NCI-H460 (cell line): ENCODE data around the gene NPPC. TPM values are rescaled to one million over a fixed set of nuclear protein-coding genes. Genes with fewer than 3 reads are reported as not detected.
"Not testable (repeated sequence)": the region's sequence is repeated elsewhere in the genome, so short reads cannot be mapped to it uniquely, and the experiment has no call there.

Experiments
- DNase-seq: peaks from one replicate; pipeline ENCODE4 v3.0.0-alpha.2; 2016; ENCODE audit warnings: low read depth; ENCODE audit errors: extremely low read depth
- small RNA-seq, 2 experiments: library from RNA; depleted of rRNA; stranded (forward); fragments of <200 nt; gene quantifications; one replicate each; pipeline ENCODE3, GENCODE V24; 2014
- total RNA-seq: library from RNA; depleted of rRNA; stranded (reverse); fragments of >200 nt; shearing (Covaris generic); gene quantifications from 2 replicates; pipeline ENCODE4 v1.2.3, GENCODE V29; 2014; rRNA removed

NPPC gene
- total RNA-seq, 1 experiment from 2014 or later = not detected

GRCh38 chr2:231890896-231891513, 35.2 kb downstream of the NPPC start:
- DNase-seq = no peak

- DNase-seq = no peak
Measured at GRCh38 chr2:231887756-231888155, 38.4 kb downstream of the NPPC start.

- DNase-seq = no peak
Measured at GRCh38 chr2:231886071-231886681, 40.0 kb downstream of the NPPC start.

GRCh38 chr2:231884438-231885140, 41.6 kb downstream of the NPPC start:
- DNase-seq = no peak

GRCh38 chr2:231883468-231883881, 42.7 kb downstream of the NPPC start:
- DNase-seq = no peak

GRCh38 chr2:231882646-231883045, 43.5 kb downstream of the NPPC start:
- DNase-seq = no peak

- DNase-seq = not testable (repeated sequence)
Measured at GRCh38 chr2:231880371-231880770, 45.8 kb downstream of the NPPC start.

- DNase-seq = no peak
Measured at GRCh38 chr2:231879216-231879615, 47.0 kb downstream of the NPPC start.

- no peak for DNase-seq
Measured at GRCh38 chr2:231877533-231878456, 48.4 kb downstream of the NPPC start.

- no peak for DNase-seq
Measured at GRCh38 chr2:231874944-231875343, 51.3 kb downstream of the NPPC start.

Small RNA genes within 50 kb of the gene (small RNA-seq; reads per million reads assigned to genes)
- 0 reads per million in 2 experiments for gene MIR1471

Other genes starting within 250 kb of the NPPC start
- 1,434 and 1,752 TPM in 2 replicates for gene PTMA, start 217.9 kb downstream of the NPPC start, total RNA-seq
- gene PDE6D, start 145.1 kb downstream of the NPPC start, total RNA-seq = 32.6 and 33.0 TPM in 2 replicates
- gene COPS7B, start 140.0 kb downstream of the NPPC start, total RNA-seq = 29.0 and 32.8 TPM in 2 replicates
- gene DIS3L2, start 35.3 kb upstream of the NPPC start, total RNA-seq = 23.1 and 26.0 TPM in 2 replicates